ENCODE data around the gene RANBP3.
"Not testable (repeated sequence)": the region's sequence is repeated elsewhere in the genome, so short reads cannot be mapped to it uniquely, and the experiment has no call there.

RANBP3 gene

DNA sequence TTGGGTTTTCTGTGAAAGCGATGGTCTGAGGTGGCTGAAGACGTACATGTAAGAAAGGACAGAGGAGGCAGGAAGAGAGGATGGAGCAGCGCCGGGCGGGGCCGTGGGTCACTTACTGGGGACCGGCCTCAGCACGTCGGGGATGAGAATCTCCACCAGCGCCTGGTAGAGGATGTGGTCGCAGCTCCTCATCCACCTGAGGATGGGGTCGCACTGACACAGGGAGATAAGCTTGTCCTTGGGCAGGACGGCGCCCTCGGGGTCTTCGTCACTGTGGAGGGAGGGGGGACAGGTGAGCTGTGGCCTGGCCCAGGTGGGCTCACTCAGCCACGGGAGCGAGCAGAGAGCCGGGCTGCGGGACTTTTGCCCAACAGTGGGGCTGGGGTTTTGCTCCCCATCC is 29.0 kb upstream of the RANBP3 start:
- no peak for DNase-seq (ENCODE audit: low spot score)

DNA sequence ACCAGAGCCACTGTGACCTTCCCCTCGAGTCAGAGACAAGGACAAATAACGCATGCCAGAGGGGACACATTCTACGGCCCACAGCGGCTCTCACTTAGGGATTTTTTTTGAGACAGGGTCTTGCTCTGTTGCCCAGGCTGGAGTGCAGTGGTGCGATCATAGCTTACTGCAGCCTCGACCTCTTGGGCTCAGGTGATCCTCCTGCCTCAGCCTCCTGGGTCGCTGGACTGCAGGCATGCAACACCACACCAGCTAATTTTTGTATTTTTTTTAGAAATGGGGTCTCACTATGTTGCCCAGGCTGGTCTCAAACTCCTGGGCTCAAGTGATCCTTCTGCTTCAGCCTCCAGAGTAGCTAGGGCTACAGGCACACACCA is 28.1 kb upstream of the RANBP3 start:
- DNase-seq (ENCODE audit: low spot score), result not testable (repeated sequence)

DNA sequence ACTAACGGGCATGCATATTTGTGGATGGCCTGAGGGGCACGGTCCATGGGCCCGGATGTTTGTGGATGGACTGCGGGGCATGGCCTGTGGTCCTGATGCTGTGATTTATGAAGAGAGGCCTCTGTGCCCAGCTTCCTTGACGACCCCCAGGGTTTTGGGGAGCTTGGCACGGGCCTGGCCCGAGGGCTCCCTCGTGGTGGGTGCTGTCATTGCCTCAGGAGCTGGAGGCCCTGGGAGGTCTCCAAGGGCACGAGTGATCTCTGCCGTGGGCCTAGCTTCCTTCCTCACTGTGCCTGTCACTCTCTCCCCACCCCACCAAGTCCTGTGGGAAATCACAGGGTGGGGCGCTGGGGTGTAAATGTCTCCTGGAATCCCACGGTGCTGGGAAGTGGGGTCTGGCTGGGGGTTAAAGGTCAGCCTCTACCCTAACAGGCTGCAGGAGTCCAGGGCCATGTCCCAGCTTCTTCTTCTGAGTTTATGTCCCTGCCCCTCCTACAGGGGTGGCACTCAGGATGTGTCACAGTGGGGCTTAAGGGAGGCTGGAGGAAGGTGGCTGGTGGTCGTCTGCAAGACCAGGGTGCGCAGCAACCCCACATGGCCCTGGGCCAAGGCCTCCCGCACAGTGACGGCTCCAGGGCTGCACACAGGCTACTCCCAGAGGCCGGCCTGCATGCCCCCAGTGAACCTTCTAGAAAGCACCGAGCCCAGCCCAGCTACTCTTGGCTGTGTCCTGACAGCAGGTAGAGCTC is 27.6 kb upstream of the RANBP3 start:
- no peak for DNase-seq (ENCODE audit: low spot score)

DNA sequence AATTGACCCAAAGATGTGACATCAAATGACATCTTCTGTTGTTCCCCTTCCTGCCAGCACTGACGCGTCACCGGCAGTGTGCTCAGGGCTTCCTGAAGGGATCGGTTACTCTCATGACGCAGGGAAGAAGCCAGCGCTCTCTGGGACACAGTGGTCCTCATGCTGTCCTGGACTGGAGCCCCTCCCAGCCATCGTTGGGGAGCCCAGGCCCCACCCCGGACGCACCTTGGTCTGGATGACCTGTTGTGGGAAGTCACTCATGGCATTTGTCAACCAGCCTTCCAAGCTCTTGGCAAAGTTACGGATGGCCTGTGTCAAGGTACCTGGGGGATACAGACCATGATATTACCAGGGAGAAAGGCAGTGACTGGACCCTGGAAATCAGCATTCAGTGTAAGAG is 26.0 kb upstream of the RANBP3 start:
- no peak for DNase-seq (ENCODE audit: low spot score)

DNA sequence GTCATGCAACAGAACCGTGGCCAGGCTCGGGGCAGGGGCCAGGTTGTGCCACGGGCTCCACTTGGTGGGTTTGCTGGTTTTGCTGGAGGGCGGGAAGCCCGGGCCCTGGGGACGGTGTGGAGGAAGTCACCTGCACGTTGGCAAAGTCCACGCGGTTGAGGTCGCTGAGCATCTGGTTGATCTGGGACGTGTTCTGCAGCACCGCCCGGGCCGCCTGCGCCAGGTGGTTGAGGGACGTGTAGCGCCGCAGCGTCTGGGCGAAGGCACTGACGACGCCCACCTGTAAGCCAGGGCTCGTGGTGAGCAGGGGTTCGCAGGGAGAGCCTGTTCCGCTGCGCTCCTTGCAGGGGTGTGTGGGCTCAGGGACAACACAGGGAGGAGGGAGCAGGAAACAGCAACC is 24.7 kb upstream of the RANBP3 start:
- no peak for DNase-seq (ENCODE audit: low spot score)

DNA sequence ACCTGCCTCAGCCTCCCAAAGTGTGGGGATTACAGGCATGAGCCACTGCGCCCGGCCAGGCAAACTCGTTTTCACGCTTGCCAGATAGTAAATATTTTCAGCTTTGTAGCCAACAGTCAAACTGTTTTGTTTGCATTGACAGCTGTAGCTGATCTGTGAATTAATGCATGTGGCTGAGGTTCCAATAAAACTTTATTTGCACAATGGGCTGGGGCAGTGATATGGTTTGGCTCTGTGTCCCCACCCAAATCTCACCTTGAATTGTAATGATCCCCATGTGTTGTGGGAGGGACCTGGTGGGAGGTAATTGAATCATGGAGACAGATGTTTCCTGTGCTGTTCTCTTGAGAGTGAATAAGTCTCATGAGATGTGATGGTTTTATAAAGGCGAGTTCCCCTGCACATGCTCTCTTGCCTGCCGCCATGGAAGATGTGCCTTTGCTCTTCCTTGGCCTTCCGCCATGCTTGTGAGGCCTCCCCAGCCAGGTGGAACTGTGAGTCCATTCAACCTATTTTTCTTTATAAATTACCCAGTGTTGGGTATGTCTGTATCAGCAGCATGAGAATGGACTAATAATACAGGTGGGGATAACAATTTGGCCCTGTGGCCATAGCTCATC is 22.4 kb upstream of the RANBP3 start:
- no peak for DNase-seq (ENCODE audit: low spot score)

DNA sequence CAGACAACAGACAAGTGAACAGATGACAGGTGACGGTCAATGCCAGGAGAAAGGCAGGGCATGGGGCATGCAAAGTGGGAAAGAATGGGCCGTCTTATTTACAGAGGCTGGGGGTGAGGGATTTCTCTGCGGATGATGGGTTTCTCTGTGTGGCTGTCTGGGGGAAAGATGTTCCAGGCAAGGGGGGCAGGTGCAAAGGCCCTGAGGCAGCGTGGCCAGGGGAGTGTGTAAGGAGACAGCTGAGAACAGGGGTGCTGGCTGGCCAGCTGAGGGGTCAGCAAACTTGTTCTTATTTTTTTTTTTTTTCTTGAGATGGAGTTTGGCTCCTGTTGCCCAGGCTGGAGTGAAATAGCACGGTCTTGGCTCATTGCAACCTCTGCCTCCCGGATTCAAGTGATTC is 21.8 kb upstream of the RANBP3 start:
- DNase-seq (ENCODE audit: low spot score), result no peak

DNA sequence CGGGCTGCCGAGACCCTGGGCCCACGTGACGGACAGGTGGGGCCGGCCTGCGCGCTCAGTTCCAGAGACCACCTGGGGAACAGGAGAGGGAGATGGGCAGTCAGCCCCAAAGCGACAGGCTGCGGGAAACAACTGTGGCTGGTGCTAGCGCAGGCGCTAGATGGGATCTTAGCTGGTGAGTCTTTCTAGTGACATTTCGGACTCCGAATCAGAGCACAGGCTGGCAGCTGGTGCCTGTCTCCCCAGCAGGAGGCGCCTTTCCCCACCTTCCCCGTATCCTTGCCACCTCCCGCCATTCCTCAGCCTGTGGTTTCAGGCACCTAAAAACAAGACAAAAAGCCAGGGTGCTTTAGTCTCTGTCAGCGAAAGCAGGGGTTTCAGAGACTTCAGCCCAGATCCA is 19.4 kb upstream of the RANBP3 start:
- no peak for DNase-seq (ENCODE audit: low spot score)

DNA sequence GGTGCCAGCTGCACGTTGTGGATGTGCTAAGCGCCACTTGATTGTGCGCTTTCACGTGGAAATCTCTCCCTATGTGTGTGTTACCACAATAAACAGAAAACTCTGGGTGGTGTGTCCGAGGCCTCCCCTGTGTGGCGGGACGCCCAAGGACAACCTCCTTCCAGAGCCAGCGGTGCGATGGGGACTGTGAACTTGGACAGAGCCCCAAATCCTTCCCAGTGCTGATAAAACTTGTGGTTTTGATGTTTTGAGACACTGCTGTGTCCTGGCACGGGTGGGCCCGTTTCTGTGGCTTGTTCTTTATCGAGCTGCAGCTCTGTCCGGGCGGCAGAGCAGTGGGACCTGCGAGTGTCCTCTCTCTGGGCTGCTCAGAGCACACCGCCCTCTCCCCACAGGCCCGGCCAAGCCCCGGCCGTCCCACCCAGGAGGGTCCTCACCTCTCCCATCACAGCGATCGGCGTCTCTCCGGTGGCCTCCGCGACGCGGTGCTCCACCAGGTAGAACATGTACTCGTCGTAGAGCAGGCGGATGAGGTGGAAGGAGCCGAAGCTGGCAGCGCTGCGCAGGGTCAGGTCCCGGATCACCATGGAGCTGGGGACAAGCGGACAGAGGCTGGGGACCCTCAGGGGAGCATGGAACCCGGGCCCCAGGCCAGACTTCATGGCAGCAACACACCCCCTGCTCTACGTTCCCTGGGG is 18.8 kb upstream of the RANBP3 start:
- DNase-seq (ENCODE audit: low spot score), result no peak

DNA sequence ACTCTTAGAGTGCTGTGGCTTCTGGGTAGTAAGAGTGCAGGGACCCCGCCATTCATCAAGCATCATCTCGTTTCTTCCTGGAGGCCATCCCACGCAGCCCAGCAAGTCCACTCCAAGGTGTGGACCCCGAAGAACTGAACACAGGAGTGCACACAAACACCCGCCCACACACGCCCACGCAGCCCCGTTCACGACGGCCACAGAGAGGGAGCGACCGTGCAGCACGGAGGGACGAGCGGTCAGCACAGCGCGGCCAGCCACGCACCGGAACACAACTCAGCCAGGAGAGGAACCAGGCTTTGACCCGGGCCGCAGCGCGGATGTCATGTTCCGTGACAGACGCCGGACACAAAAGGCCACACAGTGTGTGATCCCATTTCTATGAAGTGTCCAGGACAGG is 18.2 kb upstream of the RANBP3 start:
- DNase-seq (ENCODE audit: low spot score), result no peak

DNA sequence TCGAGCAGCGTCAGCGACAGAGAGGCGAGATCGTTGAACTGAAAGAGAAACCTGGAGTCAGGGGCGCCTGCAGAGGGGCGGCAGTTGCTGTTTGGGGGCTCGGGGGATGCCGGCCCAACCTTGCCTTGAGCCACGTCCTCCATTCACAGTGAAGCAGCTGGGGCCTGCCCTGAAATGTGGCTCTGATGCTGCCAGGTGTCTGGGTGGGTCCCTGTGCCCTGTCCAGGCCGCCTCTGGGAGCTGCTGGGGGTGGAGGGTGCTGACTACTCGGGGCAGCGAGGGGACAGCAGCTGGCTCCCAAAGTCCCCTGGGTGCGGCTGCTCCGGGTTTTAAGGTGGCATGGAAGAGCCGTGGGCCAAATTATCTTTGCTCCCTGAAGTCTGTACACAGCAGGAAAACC is 17.7 kb upstream of the RANBP3 start:
- no peak for DNase-seq (ENCODE audit: low spot score)

DNA sequence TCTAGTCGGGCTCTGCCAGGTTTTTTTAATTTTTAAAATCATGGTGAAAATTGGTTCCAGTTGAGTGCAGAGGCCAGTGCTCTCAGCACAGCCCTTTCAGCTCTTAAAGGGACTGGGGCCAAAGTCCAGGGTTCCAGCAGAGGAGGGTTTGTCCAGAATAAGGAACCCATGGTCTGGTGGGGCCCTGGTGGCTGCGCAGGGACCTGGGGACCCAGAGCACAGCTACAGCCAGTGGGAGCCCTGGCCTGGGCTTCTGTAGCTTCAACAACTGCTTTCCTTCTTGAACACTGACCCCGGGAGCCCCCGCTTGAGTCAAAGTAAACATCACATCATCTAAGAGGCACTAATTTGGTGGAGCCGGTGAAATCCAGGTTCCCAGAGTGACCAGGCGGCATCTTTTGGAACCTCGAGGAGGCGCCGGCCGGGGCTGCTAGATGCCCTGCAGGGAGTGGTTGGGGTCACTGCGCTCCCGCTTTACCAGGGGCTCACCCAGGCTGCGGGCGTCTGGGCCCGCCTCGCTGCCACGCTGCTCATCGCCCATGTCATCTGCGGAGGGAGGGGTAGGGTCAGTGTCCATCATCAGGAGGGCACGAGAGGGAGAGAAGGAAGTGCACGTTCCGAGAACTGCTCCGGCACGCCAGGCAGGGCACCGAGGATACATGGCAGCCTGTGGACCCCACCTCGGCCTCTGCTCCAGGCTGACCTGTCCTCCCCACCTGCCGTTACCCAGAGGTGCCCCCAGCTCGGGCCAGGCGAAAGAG is 16.6 kb upstream of the RANBP3 start:
- DNase-seq (ENCODE audit: low spot score), result no peak

DNA sequence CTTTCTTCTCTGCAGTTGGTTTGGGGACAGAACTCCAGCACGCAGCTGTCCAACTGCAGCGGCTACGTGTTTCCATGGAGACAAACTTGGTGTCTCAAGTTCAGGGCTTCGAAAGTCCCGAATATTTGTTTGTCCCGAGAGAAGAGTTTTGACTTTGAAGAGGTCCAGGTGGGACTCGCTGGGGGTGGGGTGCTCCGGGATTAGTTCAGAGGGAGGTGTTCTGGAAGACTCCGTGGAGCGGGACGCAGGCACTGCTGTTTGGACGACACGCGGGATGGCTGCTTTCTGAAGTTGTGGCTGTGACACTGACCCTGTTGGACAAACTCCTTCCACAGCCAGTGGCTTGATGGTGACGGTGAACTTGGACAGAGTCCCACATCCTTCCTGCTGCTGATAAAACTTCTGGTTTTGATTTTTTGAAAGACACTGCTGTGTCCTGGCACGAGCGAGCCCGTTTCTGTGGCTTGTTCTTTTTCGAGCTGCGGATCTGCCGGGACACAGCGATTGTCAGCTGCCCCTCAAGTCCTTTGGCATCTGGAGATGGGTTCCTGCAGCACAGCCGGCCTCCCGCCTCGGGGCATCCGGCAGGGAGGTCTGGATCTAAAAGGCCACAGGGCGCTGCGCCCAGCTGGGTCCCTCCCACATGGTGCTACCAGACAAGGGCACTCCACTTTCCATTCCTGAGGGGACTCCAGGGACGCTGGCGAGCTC is 15.9 kb upstream of the RANBP3 start:
- DNase-seq (ENCODE audit: low spot score), result no peak

DNA sequence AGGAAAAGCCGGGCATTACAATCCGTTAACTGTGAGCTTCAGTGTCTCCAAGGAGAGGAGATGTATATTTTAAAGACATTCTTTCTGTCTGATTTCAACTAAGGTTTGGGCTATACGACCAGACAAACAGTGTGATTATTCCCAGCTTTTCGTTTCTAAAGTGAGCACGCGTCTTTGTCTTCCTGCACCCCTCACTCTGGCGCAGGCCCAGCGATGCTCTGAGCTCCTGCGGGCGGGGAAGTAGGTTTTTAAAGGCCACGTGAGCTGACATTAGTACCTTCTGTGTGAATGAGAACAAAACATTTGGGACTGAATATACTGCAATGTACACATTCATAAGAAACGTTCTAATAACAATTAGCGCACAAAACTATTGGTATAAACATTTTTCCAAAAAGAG is 15.3 kb upstream of the RANBP3 start:
- DNase-seq (ENCODE audit: low spot score), result no peak

DNA sequence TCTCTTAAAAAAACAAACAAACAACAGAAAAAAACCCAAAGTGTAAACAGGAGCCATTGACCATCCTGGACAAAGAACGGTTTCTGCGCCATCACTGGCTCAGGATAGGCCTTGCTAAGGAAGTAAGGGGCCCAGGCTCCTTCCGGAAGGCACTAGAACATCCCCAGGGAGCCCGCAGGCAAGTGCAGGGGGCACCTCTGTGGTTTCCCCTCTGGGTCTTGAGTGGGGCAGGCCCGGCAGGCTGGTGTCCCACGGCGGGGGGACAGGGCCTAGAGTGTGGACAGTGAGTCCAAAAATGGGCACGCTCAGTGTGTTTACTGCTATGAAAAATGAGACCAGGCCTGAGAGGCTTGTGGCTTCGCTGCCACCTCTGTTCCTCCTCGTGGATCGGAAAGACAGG is 14.8 kb upstream of the RANBP3 start:
- no peak for DNase-seq (ENCODE audit: low spot score)

DNA sequence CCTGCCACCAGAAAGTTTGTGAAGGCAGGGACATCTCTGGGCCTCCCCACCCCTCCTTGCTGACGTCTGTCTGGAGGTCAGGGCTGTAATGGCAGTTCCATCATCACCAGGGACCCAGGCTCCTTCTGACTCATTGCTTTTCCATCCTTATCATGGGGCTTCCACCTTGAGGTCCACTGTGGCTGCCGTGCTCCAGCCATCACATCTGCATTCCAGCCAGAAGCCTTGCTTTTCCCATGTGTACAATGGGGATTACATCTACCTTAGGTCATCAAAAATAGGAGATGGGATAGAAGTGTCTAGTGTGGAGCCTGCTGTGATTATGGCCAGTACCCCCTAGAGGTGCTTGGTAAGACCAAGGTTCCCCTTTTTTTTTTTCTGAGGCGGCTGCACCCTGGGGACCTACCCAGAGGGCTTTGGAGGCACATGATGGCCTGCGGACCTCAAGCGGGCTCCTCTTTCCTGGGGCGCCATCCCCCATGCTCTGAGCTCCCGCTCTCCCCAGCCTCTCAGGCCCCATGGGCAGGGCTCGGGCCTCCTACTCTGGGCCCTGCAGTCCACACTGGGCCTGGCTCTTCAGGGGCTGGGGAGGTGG is 13.4 kb upstream of the RANBP3 start:
- DNase-seq (ENCODE audit: low spot score), result no peak

DNA sequence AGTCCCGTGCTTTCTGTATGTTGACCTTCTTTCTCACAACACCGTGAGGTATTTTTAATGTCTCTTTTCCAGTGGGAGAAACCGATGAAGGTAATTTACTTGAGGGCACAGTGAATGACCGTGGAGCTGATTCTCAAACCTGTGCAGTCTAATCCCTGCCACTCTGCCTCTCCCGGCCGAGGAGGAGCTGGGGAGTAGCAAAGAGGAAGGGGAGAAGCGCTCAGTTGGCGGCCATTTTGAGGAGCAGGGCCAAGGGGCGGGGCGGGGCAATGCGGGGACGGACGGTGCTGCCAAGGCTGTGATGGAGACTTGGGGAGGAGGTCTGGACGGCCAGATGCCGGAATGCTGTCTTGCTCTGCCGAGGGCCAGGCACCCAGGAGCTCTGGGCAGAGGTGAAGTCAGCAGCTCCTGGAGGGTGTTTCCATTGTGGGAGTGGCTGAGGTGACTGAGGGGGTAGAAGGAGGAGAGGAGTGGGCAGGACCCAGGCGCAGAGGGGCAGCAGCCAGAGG is 12.4 kb upstream of the RANBP3 start:
- no peak for DNase-seq (ENCODE audit: low spot score)

DNA sequence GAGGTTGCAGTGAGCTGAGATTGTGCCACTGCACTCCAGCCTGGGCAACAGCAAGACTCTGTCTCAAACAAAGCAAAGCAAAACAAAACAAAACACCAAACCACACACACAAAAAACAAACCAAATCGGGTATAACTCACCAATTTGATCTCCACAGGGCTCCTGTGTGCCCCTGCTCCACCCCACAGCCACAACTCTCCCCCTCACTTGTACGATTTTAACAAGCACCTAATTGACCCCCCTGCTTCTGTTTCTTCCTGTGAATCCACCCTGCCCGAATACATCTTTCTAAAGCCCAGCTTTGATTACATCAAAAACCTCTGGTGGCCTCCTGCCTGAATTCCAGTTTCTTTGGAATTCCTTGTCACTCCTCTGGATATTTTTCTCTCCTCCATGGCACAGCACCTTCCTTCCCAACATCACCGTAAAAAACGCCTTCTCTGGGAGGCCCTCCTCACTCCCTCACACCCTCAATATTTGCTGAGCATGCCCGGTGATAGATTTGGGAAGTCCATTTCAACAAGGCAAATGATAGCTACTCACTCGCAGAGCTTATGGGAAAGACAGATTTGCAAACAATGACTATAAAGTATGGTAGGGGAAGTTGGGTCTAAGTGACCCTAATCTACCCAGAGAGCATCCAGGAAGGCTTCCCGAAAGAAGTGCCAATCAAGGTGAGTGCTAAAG is 11.6 kb upstream of the RANBP3 start:
- DNase-seq (ENCODE audit: low spot score), result no peak

DNA sequence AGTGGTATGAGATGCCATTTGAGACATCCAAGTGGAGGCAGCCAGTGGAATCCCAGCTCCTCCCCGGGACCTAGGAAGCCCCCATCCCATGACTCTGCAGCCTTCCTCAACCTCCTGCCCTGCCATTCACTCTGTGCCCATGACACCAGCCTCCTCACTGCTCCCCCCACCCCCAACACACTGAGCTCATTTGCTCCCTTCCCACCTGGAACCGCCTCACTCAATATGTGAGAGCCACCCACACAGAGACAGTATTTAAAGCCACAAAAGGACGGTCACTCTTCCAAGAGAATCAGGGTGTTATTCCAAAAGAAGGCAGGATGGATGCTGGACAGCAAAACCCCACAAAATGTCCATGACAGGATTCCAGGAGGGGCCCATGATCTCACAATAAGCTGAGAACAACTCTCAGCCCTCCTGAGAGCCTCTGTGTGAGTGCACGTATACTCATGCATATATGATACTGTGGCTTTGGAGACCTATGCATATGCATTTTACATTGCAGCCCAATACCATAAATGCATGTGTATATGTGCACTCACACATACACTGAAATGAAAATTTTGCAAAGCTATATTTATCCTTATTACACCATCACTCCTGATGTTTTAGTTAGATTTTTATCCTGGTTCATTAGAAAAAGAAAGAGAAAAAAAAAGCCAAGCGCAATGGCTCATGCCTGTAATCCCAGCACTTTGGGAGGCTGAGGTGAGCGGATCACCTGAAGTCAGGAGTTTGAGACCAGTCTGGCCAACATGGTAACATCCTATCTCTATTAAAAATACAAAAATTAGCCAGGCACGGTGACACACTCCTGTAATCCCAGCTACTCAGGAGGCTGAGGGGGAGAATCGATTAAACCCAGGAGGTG is 10.8 kb upstream of the RANBP3 start:
- no peak for DNase-seq (ENCODE audit: low spot score)

Measured in hematopoietic multipotent progenitor cell treated with erythropoietin and hydrocortisone succinate and interleukin-3 and kit ligand, for 17 days (in vitro differentiated cells).